Fibroblast of skin of scalp (primary cell): ENCODE measurements around the gene PTS. TPM values are rescaled to one million over a fixed set of nuclear protein-coding genes. Genes with fewer than 3 reads are reported as not detected.
"Not testable (repeated sequence)": the region's sequence is repeated elsewhere in the genome, so short reads cannot be mapped to it uniquely, and the experiment has no call there.

Source experiments
- DNase-seq: peaks from one replicate; pipeline ENCODE4 v3.0.0-alpha.2; 2013
- polyA plus RNA-seq, 2 experiments: library from polyadenylated mRNA; unstranded; fragments of 120-200 nt; gene quantifications; one replicate each; pipeline ENCODE4 v1.2.1, GENCODE V29; 2013; ENCODE audit not compliant: insufficient read length in 2 of 2

Gene PTS
- polyA plus RNA-seq (2013, experiment 1 of 2; ENCODE audit: insufficient read length): 39.7 TPM
- polyA plus RNA-seq (2013, experiment 2 of 2; ENCODE audit: insufficient read length): 36.4 TPM

GRCh38 chr11:112226062-112226830, at the start of gene PTS:
Gene PTS (plus strand): TSS chr11:112226428. CDS start chr11:112226444, 16 bp downstream.
- DNase-seq: peak; percentile 89

GRCh38 chr11:112177589-112177988, 48.6 kb upstream of the PTS start:
- no peak for DNase-seq

GRCh38 chr11:112178428-112178827, 47.8 kb upstream of the PTS start:
- DNase-seq: no peak

GRCh38 chr11:112178936-112179335, 47.3 kb upstream of the PTS start:
- no peak for DNase-seq

- no peak for DNase-seq
These were observed 46.6 kb upstream of the PTS start for GRCh38 chr11:112179601-112180000.

- no peak for DNase-seq
These were observed 43.4 kb upstream of the PTS start for GRCh38 chr11:112182867-112183266.

- DNase-seq: no peak
These were observed 40.3 kb upstream of the PTS start for GRCh38 chr11:112185883-112186282.

GRCh38 chr11:112186304-112186703, 39.9 kb upstream of the PTS start:
- no peak for DNase-seq

GRCh38 chr11:112195113-112195512, 31.1 kb upstream of the PTS start:
- DNase-seq: not testable (repeated sequence)

- DNase-seq: no peak
These were observed 30.3 kb upstream of the PTS start for GRCh38 chr11:112195951-112196351.

- no peak for DNase-seq
These were observed 29.6 kb upstream of the PTS start for GRCh38 chr11:112196519-112197087.

- not testable (repeated sequence) for DNase-seq
These were observed 27.1 kb upstream of the PTS start for GRCh38 chr11:112199101-112199500.

- DNase-seq: no peak
These were observed 26.0 kb upstream of the PTS start for GRCh38 chr11:112200252-112200651.

GRCh38 chr11:112206071-112206470, 20.2 kb upstream of the PTS start:
- DNase-seq: no peak

GRCh38 chr11:112210890-112211289, 15.3 kb upstream of the PTS start:
- no peak for DNase-seq

- no peak for DNase-seq
These were observed 14.7 kb upstream of the PTS start for GRCh38 chr11:112211536-112211935.

- no peak for DNase-seq
These were observed 13.9 kb upstream of the PTS start for GRCh38 chr11:112212290-112212689.

- no peak for DNase-seq
These were observed 13.5 kb upstream of the PTS start for GRCh38 chr11:112212710-112213109.

- no peak for DNase-seq
These were observed 12.5 kb upstream of the PTS start for GRCh38 chr11:112213753-112214152.

- DNase-seq: no peak
These were observed 10.6 kb upstream of the PTS start for GRCh38 chr11:112215621-112216020.

GRCh38 chr11:112216561-112217105, 9.6 kb upstream of the PTS start:
- DNase-seq: peak; percentile 63

- peak; percentile 75 for DNase-seq
These were observed 6.6 kb upstream of the PTS start for GRCh38 chr11:112219476-112220232.

- no peak for DNase-seq
These were observed 4.9 kb upstream of the PTS start for GRCh38 chr11:112221274-112221835.
